OCI-LY1 (cell line): ENCODE data around the gene LRRC36.

ENCODE experiments used
- EZH2 ChIP-seq: fragments of 200-600 bp; sonication (generic), shearing (Covaris generic); IDR thresholded peaks from 2 replicates; pipeline ENCODE4 v1.8.0; 2017; ENCODE audit warnings: borderline replicate concordance, mixed run types, mild to moderate bottlenecking, antibody characterized with exemption, low read length, moderate library complexity, mixed read lengths
- TF ChIP-seq, protein P1 (sequence below): fragments of 200-600 bp; sonication (generic), shearing (Covaris generic); IDR thresholded peaks from 2 replicates; pipeline ENCODE4 v1.5.1; 2017; ENCODE audit warnings: mild to moderate bottlenecking, antibody characterized with exemption, low read length, moderate library complexity, mixed read lengths

GRCh38 chr16:67294938-67295361 lies 31.7 kb upstream of the LRRC36 start:
- TF ChIP-seq, protein P1, sequence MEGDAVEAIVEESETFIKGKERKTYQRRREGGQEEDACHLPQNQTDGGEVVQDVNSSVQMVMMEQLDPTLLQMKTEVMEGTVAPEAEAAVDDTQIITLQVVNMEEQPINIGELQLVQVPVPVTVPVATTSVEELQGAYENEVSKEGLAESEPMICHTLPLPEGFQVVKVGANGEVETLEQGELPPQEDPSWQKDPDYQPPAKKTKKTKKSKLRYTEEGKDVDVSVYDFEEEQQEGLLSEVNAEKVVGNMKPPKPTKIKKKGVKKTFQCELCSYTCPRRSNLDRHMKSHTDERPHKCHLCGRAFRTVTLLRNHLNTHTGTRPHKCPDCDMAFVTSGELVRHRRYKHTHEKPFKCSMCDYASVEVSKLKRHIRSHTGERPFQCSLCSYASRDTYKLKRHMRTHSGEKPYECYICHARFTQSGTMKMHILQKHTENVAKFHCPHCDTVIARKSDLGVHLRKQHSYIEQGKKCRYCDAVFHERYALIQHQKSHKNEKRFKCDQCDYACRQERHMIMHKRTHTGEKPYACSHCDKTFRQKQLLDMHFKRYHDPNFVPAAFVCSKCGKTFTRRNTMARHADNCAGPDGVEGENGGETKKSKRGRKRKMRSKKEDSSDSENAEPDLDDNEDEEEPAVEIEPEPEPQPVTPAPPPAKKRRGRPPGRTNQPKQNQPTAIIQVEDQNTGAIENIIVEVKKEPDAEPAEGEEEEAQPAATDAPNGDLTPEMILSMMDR, result no peak
- TF ChIP-seq EZH2, result no peak
